Measurements from ENCODE around the gene TAS2R5.
"Not testable (repeated sequence)": the region's sequence is repeated elsewhere in the genome, so short reads cannot be mapped to it uniquely, and the experiment has no call there.

The TAS2R5 gene

DNA sequence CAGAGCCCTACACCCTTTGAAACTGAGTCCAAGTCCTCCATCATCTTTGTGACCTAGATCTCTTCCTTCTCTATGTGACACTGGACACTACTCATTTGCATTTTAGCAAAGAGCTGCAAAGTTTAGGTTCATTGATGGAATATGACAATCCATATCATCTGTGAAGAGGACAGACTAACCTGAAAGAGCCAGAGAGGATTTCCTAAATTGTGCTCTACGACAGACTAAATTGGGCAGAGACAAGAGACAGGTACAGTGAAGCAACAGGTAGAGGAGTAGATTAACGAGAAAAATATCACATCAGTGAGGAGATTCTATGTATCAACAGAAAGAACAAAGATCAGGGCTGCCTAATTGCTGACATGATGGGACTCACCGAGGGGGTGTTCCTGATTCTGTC, 26.2 kb upstream of the TAS2R5 start, which contains the start of gene TAS2R3:
Gene TAS2R3, plus strand, starts transcription at position 301 of the 400 bp plus-strand sequence. Its CDS starts 62 bp downstream, at position 363.
- no peak for TF ChIP-seq EZH2phosphoT487 (conservative IDR thresholded peaks at IDR 0.05; ENCODE audit: low read length)
- TF ChIP-seq, protein P1, sequence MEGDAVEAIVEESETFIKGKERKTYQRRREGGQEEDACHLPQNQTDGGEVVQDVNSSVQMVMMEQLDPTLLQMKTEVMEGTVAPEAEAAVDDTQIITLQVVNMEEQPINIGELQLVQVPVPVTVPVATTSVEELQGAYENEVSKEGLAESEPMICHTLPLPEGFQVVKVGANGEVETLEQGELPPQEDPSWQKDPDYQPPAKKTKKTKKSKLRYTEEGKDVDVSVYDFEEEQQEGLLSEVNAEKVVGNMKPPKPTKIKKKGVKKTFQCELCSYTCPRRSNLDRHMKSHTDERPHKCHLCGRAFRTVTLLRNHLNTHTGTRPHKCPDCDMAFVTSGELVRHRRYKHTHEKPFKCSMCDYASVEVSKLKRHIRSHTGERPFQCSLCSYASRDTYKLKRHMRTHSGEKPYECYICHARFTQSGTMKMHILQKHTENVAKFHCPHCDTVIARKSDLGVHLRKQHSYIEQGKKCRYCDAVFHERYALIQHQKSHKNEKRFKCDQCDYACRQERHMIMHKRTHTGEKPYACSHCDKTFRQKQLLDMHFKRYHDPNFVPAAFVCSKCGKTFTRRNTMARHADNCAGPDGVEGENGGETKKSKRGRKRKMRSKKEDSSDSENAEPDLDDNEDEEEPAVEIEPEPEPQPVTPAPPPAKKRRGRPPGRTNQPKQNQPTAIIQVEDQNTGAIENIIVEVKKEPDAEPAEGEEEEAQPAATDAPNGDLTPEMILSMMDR (IDR thresholded peaks at IDR 0.05; ENCODE audit: insufficient read depth, low read length, poor library complexity, severe bottlenecking), result no peak
- Histone ChIP-seq H2AFZ (ENCODE audit: low read depth, low read length, severe bottlenecking) (no peak within 1 kb of the TSS), H3K4me3 (ENCODE audit: insufficient read depth, low read length, poor library complexity, severe bottlenecking) (no peak within 1 kb of the TSS), H4K20me1 (ENCODE audit: low read depth, low read length) (no peaks in the 10 kb centered on the region), H3K9ac (ENCODE audit: low read length) (no peak within 1 kb of the TSS), H3F3A (ENCODE audit: insufficient read depth) (no peaks in the 10 kb centered on the region), H3K9me3 (ENCODE audit: insufficient read depth, low read length) (no peaks in the 10 kb centered on the region), H3K27me3 (ENCODE audit: low read length) (no peaks in the 10 kb centered on the region), H3K36me3 (ENCODE audit: low read length) (0 out of 2 replicates have a peak, but pooled peaks cover 6% of the 10 kb centered on the region), H3K9me2 (replicated peaks; ENCODE audit: insufficient read depth, low read length) (no peaks in the 10 kb centered on the region), H3K4me2 (ENCODE audit: low read depth, low read length, poor library complexity, severe bottlenecking) (no peak within 1 kb of the TSS), H3K27ac (ENCODE audit: low read depth, low read length) (no peak within 1 kb of the TSS), H3K79me2 (ENCODE audit: insufficient read depth, low read length) (no peaks in the 10 kb centered on the region)

DNA sequence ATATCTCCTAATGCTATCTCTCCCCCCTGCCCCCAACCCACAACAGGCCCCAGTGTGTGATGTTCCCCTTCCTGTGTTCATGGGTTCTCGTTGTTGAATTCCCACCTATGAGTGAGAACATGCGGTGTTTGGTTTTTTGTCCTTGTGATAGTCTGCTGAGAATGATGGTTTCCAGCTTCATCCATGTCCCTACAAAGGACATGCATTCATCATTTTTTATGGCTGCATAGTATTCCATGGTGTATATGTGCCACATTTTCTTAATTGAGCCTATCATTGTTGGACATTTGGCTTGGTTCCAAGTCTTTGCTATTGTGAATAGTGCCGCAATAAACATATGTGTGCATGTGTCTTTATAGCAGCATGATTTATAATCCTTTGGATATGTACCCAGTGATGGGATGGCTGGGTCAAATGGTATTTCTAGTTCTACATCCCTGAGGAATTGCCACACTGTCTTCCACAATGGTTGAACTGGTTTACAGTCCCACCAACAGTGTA, 19.9 kb upstream of the TAS2R5 start:
- not testable (repeated sequence) for H3K4me3 ChIP-seq (ENCODE audit: insufficient read depth, low read length, poor library complexity, severe bottlenecking); H3K4me2 ChIP-seq (ENCODE audit: low read depth, low read length, poor library complexity, severe bottlenecking); H3K27ac ChIP-seq (ENCODE audit: low read depth, low read length); H3K9me3 ChIP-seq (ENCODE audit: insufficient read depth, low read length); H3K36me3 ChIP-seq (ENCODE audit: low read length); H2AFZ ChIP-seq (ENCODE audit: low read depth, low read length, severe bottlenecking); H3K9ac ChIP-seq (ENCODE audit: low read length); H3K9me2 ChIP-seq (replicated peaks; ENCODE audit: insufficient read depth, low read length); H4K20me1 ChIP-seq (ENCODE audit: low read depth, low read length); H3K27me3 ChIP-seq (ENCODE audit: low read length); H3K79me2 ChIP-seq (ENCODE audit: insufficient read depth, low read length); H3F3A ChIP-seq (ENCODE audit: insufficient read depth)

DNA sequence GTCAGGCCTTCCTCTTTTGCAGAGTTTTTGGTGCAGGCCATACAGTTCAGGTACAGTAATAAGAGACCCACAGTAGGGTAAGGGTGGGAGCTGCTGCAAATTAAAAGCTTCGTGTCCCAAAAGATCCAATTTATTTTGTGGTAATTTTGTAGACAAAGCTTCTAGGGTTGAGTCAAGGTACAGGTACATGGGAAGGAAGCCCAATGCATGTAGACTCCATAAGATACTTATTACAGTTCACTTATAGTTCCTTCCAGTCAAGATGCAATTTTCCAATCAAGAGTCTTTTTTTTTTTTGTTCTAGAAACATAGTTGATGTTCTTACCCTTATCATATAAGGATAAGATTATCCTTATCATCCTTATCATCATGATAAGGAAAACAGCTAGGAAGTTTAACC, 13.6 kb upstream of the TAS2R5 start, which contains the start of gene TAS2R4:
Gene TAS2R4, plus strand, starts transcription at position 301 of the 400 bp plus-strand sequence. CDS start 1,815 bp downstream, outside the sequence.
- no peaks in the 10 kb centered on the region for H3K79me2 ChIP-seq (ENCODE audit: insufficient read depth, low read length)
- H3K27me3 ChIP-seq (ENCODE audit: low read length), result no peaks in the 10 kb centered on the region
- H3K9me2 ChIP-seq (replicated peaks; ENCODE audit: insufficient read depth, low read length), result no peaks in the 10 kb centered on the region
- TF ChIP-seq EZH2phosphoT487 (conservative IDR thresholded peaks at IDR 0.05; ENCODE audit: low read length), result no peak
- TF ChIP-seq, protein P1 (IDR thresholded peaks at IDR 0.05; ENCODE audit: insufficient read depth, low read length, poor library complexity, severe bottlenecking), result no peak
- H3K27ac ChIP-seq (ENCODE audit: low read depth, low read length), result no peak within 1 kb of the TSS
- H3K4me2 ChIP-seq (ENCODE audit: low read depth, low read length, poor library complexity, severe bottlenecking), result no peak within 1 kb of the TSS
- H3F3A ChIP-seq (ENCODE audit: insufficient read depth), result no peaks in the 10 kb centered on the region
- H3K4me3 ChIP-seq (ENCODE audit: insufficient read depth, low read length, poor library complexity, severe bottlenecking), result no peak within 1 kb of the TSS
- H3K36me3 ChIP-seq (ENCODE audit: low read length), result no peaks in the 10 kb centered on the region; the same call in 1 of the 2 replicates
- H3K9ac ChIP-seq (ENCODE audit: low read length), result no peak within 1 kb of the TSS
- no peaks in the 10 kb centered on the region for H3K9me3 ChIP-seq (ENCODE audit: insufficient read depth, low read length)
- H2AFZ ChIP-seq (ENCODE audit: low read depth, low read length, severe bottlenecking), result no peak within 1 kb of the TSS
- H4K20me1 ChIP-seq (ENCODE audit: low read depth, low read length), result no peaks in the 10 kb centered on the region

DNA sequence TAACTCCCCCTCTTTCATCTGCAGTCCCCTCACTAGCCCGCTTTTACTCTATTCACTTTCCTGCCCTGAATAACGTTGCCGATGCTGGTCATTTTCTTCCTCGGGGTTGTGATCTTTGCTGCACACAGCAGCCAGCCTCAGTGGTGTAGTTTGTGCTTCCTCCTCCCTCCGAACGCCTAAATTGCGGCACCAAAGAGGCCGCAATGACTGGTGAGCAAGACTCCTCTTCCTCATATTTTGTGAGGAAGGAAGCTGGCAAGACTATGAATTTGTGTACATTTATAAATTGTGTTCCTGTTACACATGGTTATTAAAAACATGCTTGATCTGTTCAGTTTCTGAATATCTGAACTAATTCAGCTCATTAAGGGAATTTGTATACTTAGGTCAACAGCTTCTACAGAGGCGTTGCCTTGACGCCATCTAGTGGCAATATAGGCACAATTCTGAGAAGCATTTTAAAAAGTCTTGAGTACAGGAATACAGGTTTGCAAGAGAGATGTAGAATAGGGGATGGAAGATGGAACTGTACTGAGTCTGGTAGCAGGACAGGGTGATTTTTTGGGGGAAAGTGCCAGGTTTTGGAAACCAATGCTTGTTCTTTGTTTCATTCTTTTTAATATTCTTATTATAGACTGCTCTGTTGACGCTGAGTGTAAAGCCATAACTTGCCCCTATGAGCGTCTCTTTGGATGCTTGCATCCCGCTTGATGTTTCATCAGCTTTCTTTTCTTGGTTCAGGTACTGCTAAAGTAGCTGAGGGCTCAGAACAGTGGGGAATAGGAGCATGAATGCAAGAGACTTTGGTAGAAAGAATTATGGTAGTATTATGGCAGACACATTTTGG, 4.1 kb upstream of the TAS2R5 start:
- H3K4me2 ChIP-seq (ENCODE audit: low read depth, low read length, poor library complexity, severe bottlenecking), result no peak overlapping the region
- H2AFZ ChIP-seq (ENCODE audit: low read depth, low read length, severe bottlenecking), result no peak overlapping the region
- no peak overlapping the region for H3K9ac ChIP-seq (ENCODE audit: low read length)
- H3K36me3 ChIP-seq (ENCODE audit: low read length), result no peaks in the 10 kb centered on the region
- no peaks in the 10 kb centered on the region; the same call in 1 of the 2 replicates for H3K79me2 ChIP-seq (ENCODE audit: insufficient read depth, low read length)
- H3K9me3 ChIP-seq (ENCODE audit: insufficient read depth, low read length), result no peaks in the 10 kb centered on the region
- no peak for TF ChIP-seq EZH2phosphoT487 (conservative IDR thresholded peaks at IDR 0.05; ENCODE audit: low read length)
- TF ChIP-seq, protein P1 (IDR thresholded peaks at IDR 0.05; ENCODE audit: insufficient read depth, low read length, poor library complexity, severe bottlenecking), result peak; percentile 88
- no peaks in the 10 kb centered on the region for H4K20me1 ChIP-seq (ENCODE audit: low read depth, low read length)
- H3K4me3 ChIP-seq (ENCODE audit: insufficient read depth, low read length, poor library complexity, severe bottlenecking), result no peak overlapping the region
- H3K27me3 ChIP-seq (ENCODE audit: low read length), result no peaks in the 10 kb centered on the region
- H3K27ac ChIP-seq (ENCODE audit: low read depth, low read length), result no peak overlapping the region
- H3F3A ChIP-seq (ENCODE audit: insufficient read depth), result no peaks in the 10 kb centered on the region
- H3K9me2 ChIP-seq (replicated peaks; ENCODE audit: insufficient read depth, low read length), result no peaks in the 10 kb centered on the region

Data from SU-DHL-6 (cell line).